Stimulated activated CD4-positive, alpha-beta T cell treated with anti-CD3 and anti-CD28 coated beads, Interleukin-4, amount 100 ng/mL, for 4 hours (primary cell): ENCODE data around the gene CCDC187.

Source experiments
- DNase-seq, 2 experiments: peaks; one replicate each; pipeline ENCODE4 v3.0.0-alpha.2; 2020

Gene CCDC187

GRCh38 chr9:136265561-136266355, 38.1 kb downstream of the CCDC187 start:
- DNase-seq: no peak

DNA sequence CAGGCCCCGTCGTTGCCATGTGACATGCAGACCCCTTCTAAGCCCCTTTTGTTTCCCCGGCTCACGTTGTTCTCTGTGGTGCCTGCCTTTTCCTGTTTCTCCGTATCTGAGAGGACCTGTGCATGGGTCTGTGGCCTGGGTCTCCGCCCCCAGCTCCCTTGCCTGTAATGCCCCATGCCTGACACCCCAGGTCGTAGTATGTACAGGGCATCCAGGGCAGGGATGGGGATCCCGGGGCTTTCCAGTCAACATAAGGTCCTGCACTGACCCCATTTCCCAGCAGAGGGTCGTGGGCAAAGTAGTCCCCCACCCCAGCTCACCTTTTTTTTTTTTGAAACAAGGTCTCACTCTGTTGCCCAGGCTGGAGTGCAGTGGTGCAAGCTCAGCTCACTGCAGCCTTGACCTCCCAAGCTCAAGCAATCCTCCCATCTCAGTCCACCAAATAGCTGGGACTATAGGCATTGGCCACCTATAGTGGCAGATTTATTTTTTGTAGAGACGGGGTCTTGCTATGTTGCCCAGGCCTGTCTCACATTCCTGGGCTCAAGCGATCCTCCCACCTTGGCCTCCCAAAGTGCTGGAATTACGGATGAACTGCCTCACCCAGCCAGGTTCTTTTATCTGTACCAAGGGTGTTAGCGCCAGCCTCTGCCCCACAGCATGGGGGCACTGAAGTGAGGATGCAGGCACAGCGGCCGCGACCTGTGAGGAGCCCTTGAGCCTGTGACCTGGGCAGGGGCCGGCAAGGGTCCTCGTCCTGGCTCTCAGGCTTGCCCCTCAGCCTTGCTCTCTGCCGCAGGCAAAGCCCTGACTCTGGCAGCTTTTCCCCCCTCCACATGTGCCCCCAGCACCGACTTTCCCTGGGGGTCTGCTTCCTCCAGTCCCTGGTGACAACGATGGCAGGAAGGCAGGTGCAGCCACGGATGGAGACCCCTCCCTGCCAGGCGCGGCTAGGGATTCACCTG, 39.2 kb downstream of the CCDC187 start:
- no peak for DNase-seq

GRCh38 chr9:136264031-136264430, 39.9 kb downstream of the CCDC187 start:
- DNase-seq: no peak

DNA sequence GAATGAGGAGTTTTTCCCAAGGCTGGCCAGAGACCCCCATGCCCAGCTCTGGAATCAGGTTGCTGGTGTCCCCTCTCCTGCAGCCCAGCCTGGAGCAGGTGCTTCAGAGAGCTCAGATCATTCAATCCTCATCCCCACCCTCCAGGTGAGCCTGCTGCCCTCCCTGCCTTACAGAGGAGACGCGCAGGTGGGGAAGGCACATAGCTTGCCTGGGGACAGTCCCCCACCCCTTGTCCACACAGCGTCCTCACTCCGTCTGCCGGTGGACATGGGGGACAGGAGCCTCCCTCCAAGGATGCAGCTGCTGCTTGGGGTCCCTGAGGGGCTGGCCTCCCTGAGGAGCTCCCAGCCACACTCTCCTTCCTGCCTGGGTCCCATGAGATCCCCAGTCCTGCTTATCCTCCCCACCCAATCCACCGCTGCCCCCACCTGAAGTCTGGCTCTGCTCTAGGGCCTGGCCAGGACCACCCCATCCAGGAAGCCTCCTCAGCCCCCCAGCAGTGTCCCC, 41.2 kb downstream of the CCDC187 start:
- no peak for DNase-seq

GRCh38 chr9:136261686-136262430, 42.0 kb downstream of the CCDC187 start:
- no peak for DNase-seq

- DNase-seq: no peak
Observed at GRCh38 chr9:136260936-136261472, 42.9 kb downstream of the CCDC187 start.

- no peak for DNase-seq
Observed at GRCh38 chr9:136260521-136260920, 43.4 kb downstream of the CCDC187 start.

DNA sequence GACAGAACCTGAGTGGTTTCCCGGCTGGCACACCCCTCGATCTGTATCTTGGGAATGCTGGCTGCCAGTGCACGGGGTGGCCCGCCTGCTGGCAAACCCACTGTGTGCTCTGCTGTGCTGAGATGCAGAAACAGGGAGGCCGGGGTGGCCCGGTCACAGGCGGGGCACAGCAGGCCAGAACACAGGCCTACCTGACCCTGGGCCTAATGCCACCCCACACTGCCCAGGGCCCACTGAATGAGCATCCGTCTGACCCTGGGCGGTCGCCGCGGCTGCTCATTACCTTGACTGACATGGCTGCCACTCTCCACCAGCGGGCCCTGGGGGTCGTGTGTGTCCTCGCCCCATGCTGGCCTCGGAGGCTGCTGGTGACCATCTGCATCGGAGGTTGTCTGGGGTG, 44.1 kb downstream of the CCDC187 start:
- DNase-seq: no peak

- no peak for DNase-seq
Observed at GRCh38 chr9:136259517-136259813, 44.4 kb downstream of the CCDC187 start.

DNA sequence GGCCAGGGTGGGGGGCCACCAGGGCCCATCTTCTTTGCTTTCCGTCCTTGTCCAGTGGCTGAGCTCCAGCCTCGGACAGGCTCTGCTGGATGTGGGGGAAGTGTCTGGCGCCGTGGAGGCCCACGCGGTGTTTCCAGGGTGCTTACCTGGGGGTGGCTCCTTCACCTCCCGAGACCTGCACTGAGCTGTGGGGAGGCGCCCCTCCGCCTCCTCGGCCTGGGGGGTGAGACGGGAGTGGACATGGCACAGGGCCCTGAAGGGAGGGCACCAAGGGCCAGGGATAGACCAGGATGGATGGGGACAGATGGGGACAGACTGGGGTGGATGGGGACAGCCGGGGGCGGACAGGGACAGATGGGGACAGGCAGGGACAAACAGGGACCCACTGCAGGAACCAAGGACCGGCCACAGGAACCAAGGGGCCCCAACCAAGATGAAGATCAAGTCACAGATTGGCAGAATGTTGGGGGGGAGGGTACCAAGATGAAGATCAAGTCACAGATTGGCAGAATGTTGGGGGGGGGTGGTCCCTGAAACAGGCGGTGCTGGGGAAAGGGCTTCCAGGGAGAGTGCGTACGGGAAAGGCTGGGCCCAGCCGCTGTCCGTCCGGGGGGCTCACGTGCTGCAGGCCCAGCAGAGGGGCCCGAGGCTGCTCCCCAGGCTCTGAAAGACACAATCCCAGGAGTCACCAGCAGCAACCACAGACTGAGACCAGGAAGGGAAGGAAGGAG, 44.9 kb downstream of the CCDC187 start:
- no peak for DNase-seq

GRCh38 chr9:136258299-136258625, 45.6 kb downstream of the CCDC187 start:
- DNase-seq: no peak

GRCh38 chr9:136257381-136258298, 46.3 kb downstream of the CCDC187 start:
- DNase-seq: no peak

DNA sequence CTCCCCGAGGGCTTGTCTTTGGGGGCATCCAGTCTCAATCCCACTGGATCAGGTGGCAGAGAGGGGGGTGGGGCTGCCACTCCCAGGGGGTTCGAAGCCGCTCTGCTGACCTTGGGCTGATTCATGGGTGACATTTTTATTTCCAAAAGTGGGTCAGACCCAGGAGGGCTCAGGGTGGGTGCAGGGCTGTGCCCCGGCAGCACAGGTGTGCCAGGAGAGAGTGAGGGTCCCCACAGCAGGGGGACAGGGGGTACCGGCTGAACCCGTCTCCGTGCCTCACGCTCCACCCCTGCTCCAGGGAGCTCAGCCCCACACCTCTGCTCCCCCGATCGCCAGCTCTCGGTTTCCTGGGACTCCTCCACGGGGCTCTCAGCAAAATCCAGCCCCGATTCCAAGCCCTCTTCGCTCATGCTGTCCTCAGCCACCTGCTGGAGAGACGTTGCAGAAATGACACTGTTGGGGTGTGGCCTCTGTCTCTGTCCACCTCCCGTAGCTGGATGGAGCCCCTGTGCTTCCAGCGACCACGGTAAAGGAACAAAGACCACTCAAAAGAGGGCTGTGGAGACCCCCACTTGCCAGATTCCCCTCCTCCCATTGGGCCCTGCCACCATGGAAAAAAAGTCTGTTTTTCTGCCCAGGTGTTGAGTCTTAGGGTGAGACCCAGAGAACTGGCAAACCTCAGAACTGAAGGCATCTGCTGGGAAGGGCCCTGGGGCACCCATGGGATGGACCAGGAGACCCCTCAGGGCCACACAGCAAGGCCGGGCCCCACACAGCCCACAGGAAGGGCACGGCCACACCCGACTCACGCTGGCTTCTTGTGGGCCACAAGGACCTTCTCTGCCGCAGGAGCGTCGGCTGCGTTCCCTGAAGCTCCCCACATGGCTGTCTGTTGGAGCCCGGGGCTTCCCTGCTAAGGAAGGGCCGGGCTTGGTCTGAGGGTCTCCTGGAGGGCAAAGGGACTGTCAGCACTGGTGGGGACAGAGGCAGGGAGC, 47.7 kb downstream of the CCDC187 start:
- DNase-seq: no peak

DNA sequence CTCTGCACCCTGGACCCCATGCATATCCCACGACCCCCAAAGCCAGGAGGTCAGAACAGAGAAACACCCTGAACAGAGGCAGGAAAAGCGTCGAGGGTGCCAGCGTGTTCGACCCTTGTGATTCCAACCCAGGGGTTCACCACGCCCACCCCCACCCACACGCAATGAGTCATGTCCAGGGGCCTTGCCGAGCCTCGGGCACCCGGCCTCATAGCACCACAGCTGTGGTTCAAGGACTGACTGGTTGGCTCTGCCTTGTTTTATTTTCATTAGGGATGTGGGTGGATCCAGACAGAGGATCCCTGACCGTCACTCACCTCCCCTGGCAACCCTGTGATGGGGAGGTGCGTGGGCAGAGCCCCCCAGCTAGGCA, 48.7 kb downstream of the CCDC187 start:
- DNase-seq: peak in 1 of 2 experiments; percentile 21

DNA sequence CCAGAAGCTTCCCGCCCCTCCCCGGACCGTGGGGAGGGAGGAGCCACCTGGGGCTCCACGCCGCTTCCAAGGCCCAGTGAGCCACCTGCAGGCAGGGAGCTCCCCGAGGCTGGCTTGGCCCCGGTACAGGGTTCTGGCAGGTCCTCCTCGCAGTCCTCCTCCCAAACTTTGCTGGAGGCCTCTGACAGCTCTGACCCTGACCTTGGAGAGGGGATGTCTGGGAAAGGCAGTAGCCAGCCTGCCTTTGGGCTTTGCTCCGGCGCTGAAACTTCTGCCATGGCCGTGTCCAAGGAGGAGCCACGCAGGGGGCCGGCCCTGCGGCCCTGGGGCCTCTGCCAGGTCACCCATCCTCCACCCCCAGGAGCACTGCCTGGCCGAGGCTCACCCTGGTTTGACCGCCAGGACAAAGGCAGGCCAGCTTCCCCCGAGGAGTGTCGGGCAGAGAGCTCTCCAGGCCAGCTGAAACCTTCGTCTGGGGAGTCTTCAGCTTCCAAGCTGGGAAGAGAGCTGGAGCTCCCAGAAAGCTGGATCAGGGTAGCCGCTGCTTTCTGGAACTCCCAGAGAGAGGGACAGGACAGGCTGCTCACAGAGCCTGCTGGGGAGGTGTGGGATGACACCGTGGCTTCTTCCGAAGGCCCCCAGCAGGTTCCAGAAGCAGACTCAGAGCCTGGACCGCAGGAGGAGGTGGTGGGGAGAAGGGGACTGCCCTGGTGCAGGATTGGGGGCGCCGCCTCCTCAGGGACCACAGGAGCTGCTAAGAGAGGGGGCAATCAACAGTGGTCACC, 49.3 kb downstream of the CCDC187 start:
- no peak for DNase-seq

GRCh38 chr9:136253246-136254130, 50.4 kb downstream of the CCDC187 start:
- DNase-seq: no peak

DNA sequence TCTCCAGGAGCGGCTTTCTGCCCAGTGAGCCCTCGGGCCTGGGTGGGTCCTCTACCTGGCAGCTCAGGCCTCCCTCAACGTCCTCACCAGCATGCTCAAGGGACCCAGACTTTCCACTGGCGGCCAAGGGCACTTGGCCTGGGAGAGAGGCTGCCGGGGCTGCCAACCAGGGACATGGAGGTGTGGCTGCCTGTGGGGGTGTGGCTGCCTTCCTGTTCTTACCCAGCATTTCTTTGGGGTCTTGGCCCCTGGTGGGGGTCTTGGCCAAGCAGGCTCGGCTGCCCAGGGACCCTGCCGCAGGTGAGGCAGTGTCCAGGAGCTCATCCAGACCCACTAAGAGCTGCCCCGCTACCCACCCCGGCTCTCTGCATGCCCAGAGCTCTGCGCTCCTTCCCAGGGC, 51.0 kb downstream of the CCDC187 start:
- DNase-seq: no peak

DNA sequence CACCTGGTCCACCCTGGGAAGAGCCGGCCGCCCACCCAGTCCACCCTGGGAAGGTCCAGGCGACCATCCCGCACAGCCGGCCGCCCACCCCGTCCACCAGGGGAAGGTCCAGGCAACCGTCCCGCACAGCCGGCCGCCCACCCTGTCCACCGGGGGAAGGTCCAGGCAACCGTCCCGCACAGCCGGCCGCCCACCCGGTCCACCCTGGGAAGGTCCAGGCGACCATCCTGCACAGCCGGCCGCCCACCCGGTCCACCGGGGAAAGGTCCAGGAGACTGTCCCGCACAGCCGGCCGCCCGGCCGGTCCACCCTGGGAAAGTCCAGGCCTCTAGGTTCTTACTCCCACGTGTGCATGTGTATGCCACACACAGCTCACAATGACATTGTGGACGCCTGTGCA, 51.6 kb downstream of the CCDC187 start:
- DNase-seq: no peak
